Fibroblast of peridontal ligament (primary cell): ENCODE results near the gene SART1.
A peak's percentile ranks its signal among the peaks of the same experiment; 100 is the strongest.

Experiments used
- DNase-seq: peaks from one replicate; pipeline ENCODE4 v3.0.0-alpha.2; 2010; ENCODE audit errors: extremely low read depth

Gene SART1, protein sequence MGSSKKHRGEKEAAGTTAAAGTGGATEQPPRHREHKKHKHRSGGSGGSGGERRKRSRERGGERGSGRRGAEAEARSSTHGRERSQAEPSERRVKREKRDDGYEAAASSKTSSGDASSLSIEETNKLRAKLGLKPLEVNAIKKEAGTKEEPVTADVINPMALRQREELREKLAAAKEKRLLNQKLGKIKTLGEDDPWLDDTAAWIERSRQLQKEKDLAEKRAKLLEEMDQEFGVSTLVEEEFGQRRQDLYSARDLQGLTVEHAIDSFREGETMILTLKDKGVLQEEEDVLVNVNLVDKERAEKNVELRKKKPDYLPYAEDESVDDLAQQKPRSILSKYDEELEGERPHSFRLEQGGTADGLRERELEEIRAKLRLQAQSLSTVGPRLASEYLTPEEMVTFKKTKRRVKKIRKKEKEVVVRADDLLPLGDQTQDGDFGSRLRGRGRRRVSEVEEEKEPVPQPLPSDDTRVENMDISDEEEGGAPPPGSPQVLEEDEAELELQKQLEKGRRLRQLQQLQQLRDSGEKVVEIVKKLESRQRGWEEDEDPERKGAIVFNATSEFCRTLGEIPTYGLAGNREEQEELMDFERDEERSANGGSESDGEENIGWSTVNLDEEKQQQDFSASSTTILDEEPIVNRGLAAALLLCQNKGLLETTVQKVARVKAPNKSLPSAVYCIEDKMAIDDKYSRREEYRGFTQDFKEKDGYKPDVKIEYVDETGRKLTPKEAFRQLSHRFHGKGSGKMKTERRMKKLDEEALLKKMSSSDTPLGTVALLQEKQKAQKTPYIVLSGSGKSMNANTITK

DNA sequence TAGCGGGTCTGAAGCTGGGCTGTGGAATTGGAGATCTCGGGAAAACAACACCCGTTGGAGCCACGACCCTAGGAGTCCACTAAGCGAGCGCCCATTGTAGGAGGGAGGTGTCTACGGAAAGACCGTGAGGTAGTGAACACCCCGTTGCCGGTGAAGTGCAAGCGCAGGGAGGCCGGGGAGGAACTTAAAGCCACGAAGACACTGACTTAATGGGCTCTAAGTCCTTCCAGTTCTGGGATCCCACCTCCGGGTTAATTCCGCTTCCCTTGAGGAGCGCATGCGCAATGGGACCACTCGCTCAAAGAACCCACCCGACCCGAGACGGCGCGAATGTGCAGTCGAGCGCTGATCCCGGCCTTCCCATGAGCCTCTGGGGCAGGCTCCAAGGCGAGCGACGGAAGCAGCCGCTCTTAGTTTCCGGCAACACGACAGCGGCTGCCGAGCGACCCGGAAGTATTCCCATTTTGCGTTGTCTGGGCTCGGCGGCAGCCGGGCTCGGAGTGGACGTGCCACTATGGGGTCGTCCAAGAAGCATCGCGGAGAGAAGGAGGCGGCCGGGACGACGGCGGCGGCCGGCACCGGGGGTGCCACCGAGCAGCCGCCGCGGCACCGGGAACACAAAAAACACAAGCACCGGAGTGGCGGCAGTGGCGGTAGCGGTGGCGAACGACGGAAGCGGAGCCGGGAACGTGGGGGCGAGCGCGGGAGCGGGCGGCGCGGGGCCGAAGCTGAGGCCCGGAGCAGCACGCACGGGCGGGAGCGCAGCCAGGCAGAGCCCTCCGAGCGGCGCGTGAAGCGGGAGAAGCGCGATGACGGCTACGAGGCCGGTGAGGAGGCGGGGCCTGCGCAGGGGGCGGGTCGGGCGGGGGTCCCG, at the start of gene SART1:
Gene SART1, plus strand, starts transcription at position 468 of the 874 bp plus-strand sequence. Its CDS starts 47 bp downstream, at position 515.
- peak; percentile 97 for DNase-seq

DNA sequence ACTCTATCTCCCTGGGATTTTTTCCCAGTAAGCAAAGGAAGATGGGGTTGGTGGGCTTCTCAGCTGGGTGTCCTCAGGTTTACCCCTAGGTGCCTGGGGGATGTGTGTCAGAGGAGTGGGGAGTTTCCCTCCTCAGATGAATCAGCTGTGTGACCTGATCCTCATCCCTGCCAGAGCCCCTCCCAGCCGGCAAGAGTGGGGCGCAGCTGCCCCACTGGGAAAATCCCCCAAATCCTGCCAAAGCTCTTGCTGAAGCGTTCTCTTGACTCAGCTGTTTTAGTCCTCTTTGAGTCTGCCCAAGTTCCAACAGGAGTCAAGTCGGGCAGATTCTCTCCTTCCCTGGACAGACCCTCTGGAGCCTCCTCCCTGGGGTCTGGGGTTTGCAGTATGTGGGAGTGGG, 48.7 kb upstream of the SART1 start:
- peak; percentile 79 for DNase-seq

DNA sequence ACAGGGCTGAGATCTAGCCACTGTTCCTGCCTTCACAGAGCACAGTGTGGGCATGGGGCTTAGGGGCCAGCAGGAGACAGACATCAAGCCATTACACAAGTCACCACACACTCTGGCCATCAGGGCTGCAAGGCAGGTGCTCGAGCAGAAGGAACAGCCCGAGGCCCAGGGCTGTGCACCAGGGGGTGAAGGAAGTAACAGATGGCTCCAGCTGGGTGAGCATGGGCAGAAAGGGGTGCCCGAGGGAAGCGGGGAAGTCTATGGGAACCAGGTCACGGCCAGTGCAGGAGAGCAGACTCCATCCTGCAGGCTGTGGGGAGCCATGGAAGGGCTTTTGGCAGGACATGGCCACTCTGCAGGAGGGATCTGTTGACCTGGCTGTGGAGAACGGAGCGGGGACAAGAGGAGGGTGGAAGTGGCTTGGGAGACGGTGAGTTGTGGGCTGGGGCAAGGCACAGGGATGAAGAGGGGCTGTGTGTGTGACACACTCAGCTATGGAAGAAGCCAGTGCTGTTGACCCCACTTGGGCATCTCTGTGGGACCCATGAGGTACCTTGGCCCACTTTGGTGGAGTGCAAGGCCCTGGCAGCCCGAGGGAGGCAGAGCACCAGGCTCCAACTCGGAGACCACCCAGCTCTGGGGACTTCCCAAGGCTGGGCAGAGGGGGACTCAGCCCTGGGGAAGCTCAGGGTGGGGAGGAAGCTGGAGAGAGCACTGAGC, 46.3 kb upstream of the SART1 start:
- no peak for DNase-seq

DNA sequence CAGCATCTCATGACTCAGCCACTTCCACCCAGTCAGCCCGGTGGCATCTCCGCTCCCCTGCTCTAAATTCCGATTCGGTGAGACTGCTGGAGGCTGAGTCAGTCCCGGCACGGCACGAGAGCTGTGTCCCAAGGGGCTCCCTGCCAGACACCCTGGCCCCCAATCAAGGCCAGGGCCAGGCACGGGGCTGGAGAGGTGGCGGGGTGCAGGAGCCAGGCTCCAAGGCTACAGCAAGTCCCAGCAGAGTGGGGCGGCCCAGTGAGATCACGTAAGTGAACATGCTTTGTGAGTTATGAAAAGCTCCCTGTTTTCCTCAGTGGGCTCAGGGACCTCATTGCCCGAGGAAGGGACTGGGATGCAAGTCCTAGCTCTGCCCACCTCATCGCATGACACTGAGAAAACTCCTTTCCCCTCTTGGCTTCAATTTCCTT, 45.7 kb upstream of the SART1 start:
- DNase-seq: peak; percentile 96

DNA sequence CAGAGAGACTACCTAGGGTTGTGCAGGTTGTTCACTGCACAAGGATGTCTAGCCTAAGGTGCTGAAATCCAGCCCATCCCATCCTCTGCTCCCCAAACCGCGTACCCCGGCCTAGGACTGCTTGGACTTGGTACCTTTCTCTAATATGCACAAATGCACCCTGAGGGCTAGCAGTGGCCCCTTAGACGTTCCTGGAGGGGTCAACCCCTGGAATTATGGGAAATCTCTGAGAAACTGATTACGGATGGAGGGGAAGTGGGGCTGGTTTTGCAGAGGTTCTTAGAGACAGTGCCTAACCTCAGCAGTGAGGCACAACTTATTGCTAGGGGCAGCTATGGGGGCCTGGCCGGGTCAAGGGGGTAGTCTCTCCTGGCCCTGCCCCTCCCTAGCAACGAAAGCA, 45.1 kb upstream of the SART1 start:
- DNase-seq: no peak

DNA sequence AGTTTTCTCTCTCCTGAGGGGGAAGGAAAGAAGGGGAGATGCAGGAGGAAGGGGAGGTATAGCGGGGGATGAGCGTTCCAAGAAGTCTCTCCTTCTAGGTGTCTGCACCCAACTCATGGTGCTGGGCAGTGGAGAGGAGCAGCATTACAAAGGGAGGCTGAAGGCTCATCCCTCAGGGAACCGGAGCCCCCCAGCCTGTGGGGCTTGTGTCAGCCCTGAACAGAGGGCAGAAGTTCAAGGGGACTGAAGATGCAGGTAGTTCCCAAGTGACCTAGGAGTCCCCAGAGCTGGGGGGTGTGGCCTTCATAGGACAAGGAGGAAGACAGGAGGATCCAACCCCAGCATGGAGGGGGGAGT, 44.5 kb upstream of the SART1 start:
- no peak for DNase-seq

DNA sequence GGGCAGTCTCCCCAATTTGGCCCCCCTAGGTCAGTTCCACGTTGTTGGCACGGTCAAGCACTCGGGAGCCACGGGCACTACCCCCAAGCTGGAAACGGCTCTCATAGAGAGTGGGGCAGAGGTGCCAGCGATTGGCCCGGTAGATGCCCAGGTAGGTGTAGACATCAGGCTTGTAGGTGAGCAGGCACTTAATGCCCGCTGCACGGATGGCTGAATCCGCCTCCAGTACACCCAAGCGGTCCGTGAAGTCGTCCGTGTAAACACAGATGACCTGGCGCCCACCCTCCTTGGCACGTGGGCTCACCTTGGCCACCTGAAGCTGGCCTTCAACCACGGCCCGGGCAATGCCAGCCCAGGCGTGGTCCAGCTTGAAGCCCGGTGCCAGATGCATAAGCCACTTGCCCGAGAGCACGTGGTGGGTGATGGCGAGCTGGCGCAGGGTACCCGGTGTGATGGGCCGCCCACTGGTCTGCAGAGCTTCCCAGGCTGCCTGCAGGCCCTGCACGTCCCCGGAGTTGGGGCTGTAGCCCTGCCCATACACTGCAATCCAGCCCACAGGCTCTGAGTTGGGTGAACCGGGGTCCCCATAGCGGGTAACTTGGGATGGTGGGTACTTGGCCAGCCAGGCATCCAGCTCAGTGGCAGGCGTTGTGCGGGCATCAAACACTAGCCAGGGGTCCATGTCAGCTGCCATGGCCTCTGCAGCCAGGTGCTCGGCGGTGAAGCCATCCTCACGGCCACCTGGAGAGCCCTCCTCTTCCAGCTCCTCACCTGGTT, 43.9 kb upstream of the SART1 start:
- no peak for DNase-seq

DNA sequence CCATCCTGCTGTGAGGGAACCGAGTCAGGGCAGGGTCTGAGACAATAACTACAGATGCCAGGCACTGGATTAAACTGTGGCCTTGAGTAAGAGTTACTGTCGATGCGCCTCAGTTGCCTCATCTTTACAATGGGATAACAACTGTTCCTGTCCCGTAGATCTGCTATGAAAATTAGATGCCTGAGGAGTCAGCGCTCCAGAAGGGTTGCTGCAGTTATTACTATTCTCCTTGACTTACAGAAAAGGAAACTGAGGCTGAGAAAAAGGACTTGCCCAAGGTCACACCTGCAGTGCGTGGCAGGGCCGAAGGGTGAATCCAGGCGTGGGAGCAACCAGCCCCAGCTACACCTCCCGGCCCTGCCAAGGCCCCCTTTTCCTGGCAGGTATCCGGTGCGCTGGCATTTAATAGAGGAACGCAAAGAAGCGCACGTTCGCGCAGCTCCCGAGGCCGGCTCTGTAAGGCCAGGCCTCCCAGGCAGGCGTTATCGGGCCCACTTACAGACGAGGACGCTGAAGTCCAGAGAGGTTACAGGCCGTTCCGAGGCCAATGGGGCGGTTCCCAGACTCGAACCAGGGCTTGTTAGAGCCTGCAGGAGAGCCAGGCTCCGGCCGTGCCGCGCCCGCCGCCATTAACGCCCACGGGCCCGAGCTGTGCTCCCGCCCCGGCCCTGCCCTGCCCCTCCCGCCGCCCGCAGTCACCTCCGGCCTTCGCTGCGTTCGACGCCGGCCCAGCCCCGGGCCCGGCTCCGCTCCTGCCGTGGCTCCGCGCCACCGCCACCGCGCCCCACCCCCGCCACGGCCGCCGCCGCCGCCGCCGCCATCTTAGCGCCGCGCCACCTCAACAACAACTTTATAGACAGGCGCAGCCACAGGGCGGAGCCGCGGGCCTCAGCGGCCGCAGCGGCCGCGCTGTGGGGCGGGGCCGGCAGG, 43.1 kb upstream of the SART1 start, which contains the start of gene C11orf68:
Gene C11orf68, minus strand, starts transcription at position 852 of the 930 bp plus-strand sequence. Its CDS starts 31 bp downstream, at position 821.
- DNase-seq: peak; percentile 28

DNA sequence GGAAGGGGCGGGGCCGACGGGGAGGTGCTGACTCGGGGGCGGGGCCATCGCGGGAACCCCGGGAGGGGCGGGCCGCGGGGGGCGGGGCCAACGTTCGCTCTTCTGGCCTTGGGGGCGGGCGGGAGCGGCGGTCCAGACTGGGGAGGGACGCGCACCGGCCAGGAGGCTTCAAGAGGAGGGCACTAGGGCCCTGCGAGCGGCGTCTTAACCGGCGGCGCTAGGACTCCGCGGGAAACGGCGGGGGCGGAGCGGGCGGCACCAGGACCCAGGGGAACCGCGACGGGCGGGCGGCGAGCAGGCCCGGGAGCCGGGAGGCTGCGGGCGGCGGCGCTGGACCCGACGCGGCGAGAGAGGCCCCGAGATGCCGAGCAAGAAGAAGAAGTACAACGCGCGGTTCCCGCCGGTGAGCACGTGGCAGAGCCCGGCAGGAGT, 42.4 kb upstream of the SART1 start, which contains the start of gene DRAP1:
Gene DRAP1, plus strand, starts transcription at position 286 of the 432 bp plus-strand sequence. Its CDS starts 76 bp downstream, at position 362.
- peak; percentile 96 for DNase-seq

DNA sequence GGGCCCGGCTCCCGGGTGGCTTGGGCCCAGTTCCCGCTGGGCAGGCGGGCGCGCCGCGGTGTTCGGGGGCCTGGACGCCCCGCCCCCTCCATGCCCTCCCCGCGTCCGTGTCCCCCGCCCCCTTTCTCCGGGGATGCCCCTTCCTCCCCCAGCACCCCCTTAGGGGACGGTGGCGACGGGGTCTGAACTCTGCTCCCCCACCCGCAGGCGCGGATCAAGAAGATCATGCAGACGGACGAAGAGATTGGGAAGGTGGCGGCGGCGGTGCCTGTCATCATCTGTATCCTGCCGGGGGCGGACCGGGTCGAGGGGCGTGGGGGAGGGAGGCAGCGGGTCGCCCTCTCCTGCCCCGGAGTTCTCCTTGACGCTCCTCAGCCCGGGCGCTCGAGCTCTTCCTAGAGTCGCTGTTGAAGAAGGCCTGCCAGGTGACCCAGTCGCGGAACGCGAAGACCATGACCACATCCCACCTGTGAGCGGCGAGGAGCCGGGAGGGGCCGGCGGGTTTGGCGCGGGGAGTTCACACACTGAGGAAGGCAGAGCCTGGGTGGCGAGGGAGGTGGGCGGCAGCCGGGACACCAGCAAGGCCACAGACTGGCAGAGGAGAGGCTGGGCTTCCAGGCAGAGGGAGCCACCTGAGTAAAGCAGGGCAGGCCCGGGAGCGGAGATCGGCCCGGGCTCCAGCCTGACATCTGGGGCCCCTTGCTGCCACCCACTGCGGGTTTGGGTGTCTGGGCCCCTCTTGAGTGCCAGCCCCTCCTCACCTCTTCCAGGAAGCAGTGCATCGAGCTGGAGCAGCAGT, 41.8 kb upstream of the SART1 start:
- DNase-seq: no peak

DNA sequence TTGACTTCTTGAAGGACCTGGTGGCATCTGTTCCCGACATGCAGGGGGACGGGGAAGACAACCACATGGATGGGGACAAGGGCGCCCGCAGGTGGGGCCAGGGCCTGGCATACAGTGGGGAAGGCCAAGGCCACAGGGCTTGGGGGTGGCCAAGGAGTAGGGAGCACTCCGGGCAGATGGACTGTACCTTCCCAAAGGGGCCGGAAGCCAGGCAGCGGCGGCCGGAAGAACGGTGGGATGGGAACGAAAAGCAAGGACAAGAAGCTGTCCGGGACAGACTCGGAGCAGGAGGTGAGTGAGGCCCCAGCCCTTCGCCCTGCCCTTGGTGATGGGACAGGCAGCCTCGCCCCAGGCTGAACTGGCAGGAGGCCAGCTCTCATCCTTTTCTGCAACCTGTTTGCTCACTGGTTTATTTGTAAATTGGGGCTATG, 41.1 kb upstream of the SART1 start:
- no peak for DNase-seq

DNA sequence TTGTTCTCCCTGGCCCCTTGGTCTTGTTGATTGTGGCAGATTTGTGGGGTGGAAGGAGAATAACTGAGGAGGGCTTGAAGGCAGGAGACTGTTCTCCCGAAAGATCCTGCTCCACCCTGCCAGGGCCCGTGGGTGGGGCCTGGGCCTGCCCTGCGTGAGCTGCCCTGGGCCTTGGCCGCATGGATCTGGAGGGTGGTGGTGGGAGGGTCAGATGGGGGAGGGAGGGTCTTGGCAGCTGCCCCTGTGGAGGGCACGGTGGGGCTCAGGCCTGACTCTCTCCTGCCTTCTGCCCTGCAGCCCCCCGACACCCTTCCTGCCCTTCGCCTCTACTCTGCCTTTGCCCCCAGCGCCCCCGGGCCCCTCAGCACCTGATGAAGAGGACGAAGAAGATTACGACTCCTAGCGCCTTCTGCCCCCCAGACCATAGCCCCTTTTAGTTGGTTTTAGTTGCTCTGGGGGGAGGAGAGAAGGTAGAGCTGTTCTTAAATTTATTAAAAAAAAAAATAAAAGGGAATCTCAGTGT, 40.4 kb upstream of the SART1 start:
- DNase-seq: no peak

DNA sequence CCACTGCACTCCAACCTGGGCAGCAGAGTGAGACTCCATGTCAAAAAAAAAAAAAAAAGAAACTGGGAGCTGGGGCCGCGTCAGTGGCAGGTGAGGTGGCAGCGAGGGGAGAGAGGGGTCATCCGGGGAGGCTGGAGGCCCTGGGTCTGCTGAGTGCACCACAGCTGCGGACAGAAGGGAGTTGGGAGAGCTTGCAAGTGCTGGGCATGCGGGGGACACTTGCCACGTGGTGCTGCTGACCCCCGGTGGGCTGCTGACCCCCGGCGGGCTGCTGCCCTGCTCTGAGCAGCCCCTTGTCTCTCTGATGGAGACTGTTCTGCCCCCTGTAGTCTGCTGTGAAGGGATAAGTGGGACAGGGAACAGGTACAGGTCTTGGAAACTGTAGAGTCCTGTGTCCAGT, 39.7 kb upstream of the SART1 start:
- DNase-seq: no peak

DNA sequence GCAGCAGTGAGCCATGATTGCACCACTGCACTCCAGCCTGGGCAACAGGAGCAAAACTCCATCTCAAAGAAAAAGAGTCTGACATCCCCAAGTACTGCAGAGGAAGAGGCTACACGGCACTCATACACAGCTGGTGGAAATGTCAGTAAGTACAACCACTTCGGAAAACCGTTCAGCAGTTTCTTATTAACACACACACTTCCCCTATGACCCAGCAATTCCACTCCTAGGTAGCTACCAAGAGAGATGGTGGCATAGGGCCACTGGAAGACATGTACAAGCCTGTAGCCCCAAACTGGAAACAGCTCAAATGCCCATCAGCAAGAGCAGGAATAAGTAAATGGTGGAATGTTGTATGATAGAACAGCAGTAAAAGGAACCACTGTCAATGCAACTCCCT, 39.0 kb upstream of the SART1 start:
- DNase-seq: no peak

DNA sequence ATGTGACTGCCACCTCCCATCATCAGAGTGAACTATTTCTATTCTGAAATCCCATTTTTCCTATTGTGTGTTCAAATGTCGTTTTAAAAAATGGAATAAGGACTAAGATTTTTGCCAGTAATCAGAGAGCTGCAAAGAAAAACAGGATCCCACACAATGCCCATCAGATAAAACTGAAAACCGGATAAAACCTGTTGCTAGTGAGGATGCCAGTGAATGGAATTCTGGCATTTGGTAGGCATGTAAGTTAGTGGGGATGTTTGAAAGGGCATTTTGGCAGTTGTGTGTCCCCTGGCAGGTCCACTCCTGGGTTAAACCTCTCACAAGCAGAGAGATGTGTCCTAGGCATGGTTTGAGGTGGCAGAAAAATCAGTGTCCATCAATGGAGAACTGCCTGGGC, 36.1 kb upstream of the SART1 start:
- DNase-seq: no peak

DNA sequence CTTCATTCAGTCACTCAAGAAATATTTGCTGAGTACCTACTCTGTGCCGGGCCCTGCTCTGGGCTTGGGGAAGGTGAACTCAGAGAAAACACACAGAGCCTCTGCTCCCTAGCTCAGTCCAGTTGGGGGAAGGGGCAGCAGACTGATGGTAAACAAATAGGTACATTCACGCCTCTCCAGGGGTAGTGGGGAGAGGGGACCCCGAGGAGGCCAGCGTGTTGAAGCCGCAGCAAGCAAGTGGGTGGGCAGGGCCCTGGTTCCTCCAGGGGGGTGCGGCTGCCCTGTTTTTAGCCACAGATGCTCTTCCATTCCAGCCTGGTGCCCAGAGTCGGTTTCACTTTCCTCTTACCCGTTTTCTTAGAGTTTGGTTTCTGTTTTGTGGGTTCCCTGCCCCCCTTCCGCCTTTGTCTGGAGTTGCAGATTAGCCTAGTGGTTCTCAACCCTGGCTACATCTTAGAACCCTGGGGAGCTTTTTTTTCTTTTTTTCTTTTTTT, 33.6 kb upstream of the SART1 start:
- peak; percentile 70 for DNase-seq

DNA sequence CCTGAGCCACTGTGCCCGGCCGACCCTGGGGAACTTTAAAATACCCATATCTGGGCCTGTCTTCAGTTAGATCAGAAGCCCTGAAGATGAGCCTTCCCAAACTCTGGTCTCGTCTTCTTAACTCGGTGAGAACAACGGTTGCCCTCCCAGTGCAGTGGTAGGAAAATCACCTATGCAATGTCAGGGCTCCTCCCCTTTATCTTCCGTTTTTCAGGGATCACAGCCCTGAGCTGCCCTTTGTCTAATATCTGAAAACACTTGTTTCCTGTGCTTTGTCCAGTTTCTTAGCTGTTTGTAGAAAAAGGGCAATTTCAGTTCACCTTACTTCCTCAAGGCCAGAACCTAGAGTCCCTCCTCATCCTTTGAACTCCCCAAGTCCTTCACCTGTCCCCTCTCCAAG, 32.9 kb upstream of the SART1 start:
- DNase-seq: no peak
